HepG2 (cell line): ENCODE measurements around the gene MARF1. TPM values are rescaled to one million over a fixed set of nuclear protein-coding genes. Genes with fewer than 3 reads are reported as not detected.

ENCODE experiments used
- CAMTA2 ChIP-seq: sonication (generic); formaldehyde crosslinking; IDR thresholded peaks from 2 replicates; pipeline ENCODE4 v1.4.0; 2020; ENCODE audit warnings: mild to moderate bottlenecking, missing genetic modification reagents, borderline replicate concordance
- CHD4 ChIP-seq: fragments of 200-600 bp; sonication (generic); IDR thresholded peaks from 2 replicates; pipeline ENCODE4 v1.7.0; 2017; ENCODE audit warnings: mild to moderate bottlenecking, low read length, borderline replicate concordance
- HNF1B ChIP-seq: sonication (generic); formaldehyde crosslinking; IDR thresholded peaks from 2 replicates; pipeline ENCODE4 v1.5.1; 2020; ENCODE audit warnings: mild to moderate bottlenecking, moderate library complexity, missing genetic modification reagents
- JUNB ChIP-seq: sonication (generic); formaldehyde crosslinking; IDR thresholded peaks from 2 replicates; pipeline ENCODE4 v1.8.0; 2022; ENCODE audit warnings: missing genetic modification reagents, mild to moderate bottlenecking, borderline replicate concordance
- MLXIP ChIP-seq: sonication (generic); formaldehyde crosslinking; IDR thresholded peaks from 2 replicates; pipeline ENCODE4 v1.9.0; 2021; ENCODE audit warnings: missing genetic modification reagents, borderline replicate concordance
- SIN3B ChIP-seq: fragments of 150-350 bp; IDR thresholded peaks from 2 replicates; pipeline ENCODE4 v1.6.1; 2014; ENCODE audit warnings: low read length
- SPEN ChIP-seq: sonication (generic); formaldehyde crosslinking; IDR thresholded peaks from 2 replicates; pipeline ENCODE4 v1.5.1; 2020; ENCODE audit warnings: low read depth, mild to moderate bottlenecking, missing genetic modification reagents
- TP53 ChIP-seq: sonication (generic); formaldehyde crosslinking; conservative IDR thresholded peaks from 2 replicates; pipeline ENCODE4 v1.4.0; 2020; ENCODE audit warnings: missing genetic modification reagents
- ZNF44 ChIP-seq: sonication (generic); formaldehyde crosslinking; IDR thresholded peaks from 2 replicates; pipeline ENCODE4 v1.5.1; 2020; ENCODE audit warnings: mild to moderate bottlenecking, missing genetic modification reagents
- ZNF503 ChIP-seq: sonication (generic); formaldehyde crosslinking; IDR thresholded peaks from 2 replicates; pipeline ENCODE4 v1.4.0; 2020; ENCODE audit warnings: missing genetic modification reagents
- ZNF569 ChIP-seq: sonication (generic); formaldehyde crosslinking; IDR thresholded peaks from 2 replicates; pipeline ENCODE4 v1.5.0; 2020; ENCODE audit warnings: mild to moderate bottlenecking, missing genetic modification reagents, moderate library complexity, borderline replicate concordance
- ZNF749 ChIP-seq: sonication (generic); formaldehyde crosslinking; IDR thresholded peaks from 2 replicates; pipeline ENCODE4 v1.8.0; 2022; ENCODE audit warnings: mild to moderate bottlenecking, missing genetic modification reagents, moderate library complexity, borderline replicate concordance
- ZNF770 ChIP-seq: sonication (generic); formaldehyde crosslinking; IDR thresholded peaks from 2 replicates; pipeline ENCODE4 v1.5.0; 2020; ENCODE audit warnings: mild to moderate bottlenecking, missing genetic modification reagents
- ZSCAN29 ChIP-seq: sonication (generic); formaldehyde crosslinking; conservative IDR thresholded peaks from 2 replicates; pipeline ENCODE4 v1.4.0; 2020; ENCODE audit warnings: mild to moderate bottlenecking, missing genetic modification reagents
- polyA plus RNA-seq, 8 experiments: library from polyadenylated mRNA; depleted of rRNA in 3 of 8; stranded (reverse) in 7 of 8; unstranded in 1 of 8; fragments of >200 nt; fragmentation: Illumina TruSeq in 4 of 8; extraction: Trizol in 4 of 8; gene quantifications; 2 replicates each; pipeline versions ENCODE4 v1.2.1 to v1.2.3, GENCODE V29; 2011 to 2016; ENCODE audit warnings: low read depth in 4 of 8, missing spikeins in 1 of 8, mixed read lengths in 1 of 8; ENCODE audit not compliant: insufficient read depth in 1 of 8
- total RNA-seq, 5 experiments: library from RNA; depleted of rRNA; stranded (reverse); fragments of >200 nt; fragmentation: Illumina TruSeq; extraction: Trizol; gene quantifications; 2 replicates each; pipeline ENCODE4 v1.2.3, GENCODE V29; 2016; ENCODE audit warnings: low read depth in 1 of 5
- TF ChIP-seq, protein P1 (sequence below): sonication (generic); formaldehyde crosslinking; IDR thresholded peaks from 2 replicates; pipeline ENCODE4 v1.4.0; 2020; ENCODE audit warnings: mild to moderate bottlenecking, missing genetic modification reagents
- TF ChIP-seq, protein P2 (sequence below): sonication (generic); formaldehyde crosslinking; IDR thresholded peaks from 2 replicates; pipeline ENCODE4 v1.4.0; 2020; ENCODE audit warnings: missing genetic modification reagents

MARF1 gene
- total and polyA plus RNA-seq, 2 of the 13 experiments (the other 11 are each of a cell fraction or from before 2014, with no cell fraction given), result 8.7 to 20.7 TPM

DNA sequence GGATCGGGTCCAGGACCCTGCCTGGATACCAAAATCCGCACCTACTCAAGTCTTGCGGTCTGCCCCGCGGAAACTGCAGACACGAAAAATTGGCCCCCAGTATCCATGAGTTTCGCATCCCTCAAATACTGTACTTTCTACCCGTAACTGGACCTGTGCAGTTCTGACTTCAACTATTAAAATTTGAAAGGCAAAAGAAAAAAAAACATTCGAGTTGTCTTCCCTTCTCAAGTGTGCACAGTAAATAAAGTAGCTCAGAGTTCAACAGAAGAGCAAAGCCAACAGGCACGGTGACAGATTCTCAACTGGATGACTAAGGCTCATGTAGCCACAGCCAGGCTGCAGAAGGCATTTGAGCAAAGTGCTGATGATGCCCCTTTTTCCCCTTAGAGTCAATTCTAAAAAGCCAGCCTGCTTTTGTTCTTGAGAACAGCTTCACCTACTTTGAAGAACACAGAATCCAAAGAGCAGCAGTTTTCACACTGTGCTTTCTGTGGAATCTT is 32.5 kb downstream of the MARF1 start (continued):
- TF ChIP-seq SIN3B (no peak), ZSCAN29 (CRISPR knock-in tag) (peak; percentile 80; the same call in 1 of the 2 replicates), HNF1B (CRISPR knock-in tag) (peak; percentile 76), ZNF749 (CRISPR knock-in tag) (no peak), CAMTA2 (CRISPR knock-in tag) (no peak), ZNF503 (CRISPR knock-in tag) (peak; percentile 53; the same call in 1 of the 2 replicates), CHD4 (no peak), ZNF44 (peak; percentile 92; the same call in 1 of the 2 replicates), JUNB (CRISPR knock-in tag) (no peak), SPEN (peak; percentile 60; the same call in 1 of the 2 replicates), ZNF770 (CRISPR knock-in tag) (peak; percentile 72), MLXIP (CRISPR knock-in tag) (no peak), ZNF569 (CRISPR knock-in tag) (no peak), TP53 (CRISPR knock-in tag) (no peak)
- TF ChIP-seq, protein P1, sequence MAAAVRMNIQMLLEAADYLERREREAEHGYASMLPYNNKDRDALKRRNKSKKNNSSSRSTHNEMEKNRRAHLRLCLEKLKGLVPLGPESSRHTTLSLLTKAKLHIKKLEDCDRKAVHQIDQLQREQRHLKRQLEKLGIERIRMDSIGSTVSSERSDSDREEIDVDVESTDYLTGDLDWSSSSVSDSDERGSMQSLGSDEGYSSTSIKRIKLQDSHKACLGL (CRISPR knock-in tag), result no peak
- TF ChIP-seq, protein P2, sequence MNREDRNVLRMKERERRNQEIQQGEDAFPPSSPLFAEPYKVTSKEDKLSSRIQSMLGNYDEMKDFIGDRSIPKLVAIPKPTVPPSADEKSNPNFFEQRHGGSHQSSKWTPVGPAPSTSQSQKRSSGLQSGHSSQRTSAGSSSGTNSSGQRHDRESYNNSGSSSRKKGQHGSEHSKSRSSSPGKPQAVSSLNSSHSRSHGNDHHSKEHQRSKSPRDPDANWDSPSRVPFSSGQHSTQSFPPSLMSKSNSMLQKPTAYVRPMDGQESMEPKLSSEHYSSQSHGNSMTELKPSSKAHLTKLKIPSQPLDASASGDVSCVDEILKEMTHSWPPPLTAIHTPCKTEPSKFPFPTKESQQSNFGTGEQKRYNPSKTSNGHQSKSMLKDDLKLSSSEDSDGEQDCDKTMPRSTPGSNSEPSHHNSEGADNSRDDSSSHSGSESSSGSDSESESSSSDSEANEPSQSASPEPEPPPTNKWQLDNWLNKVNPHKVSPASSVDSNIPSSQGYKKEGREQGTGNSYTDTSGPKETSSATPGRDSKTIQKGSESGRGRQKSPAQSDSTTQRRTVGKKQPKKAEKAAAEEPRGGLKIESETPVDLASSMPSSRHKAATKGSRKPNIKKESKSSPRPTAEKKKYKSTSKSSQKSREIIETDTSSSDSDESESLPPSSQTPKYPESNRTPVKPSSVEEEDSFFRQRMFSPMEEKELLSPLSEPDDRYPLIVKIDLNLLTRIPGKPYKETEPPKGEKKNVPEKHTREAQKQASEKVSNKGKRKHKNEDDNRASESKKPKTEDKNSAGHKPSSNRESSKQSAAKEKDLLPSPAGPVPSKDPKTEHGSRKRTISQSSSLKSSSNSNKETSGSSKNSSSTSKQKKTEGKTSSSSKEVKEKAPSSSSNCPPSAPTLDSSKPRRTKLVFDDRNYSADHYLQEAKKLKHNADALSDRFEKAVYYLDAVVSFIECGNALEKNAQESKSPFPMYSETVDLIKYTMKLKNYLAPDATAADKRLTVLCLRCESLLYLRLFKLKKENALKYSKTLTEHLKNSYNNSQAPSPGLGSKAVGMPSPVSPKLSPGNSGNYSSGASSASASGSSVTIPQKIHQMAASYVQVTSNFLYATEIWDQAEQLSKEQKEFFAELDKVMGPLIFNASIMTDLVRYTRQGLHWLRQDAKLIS (CRISPR knock-in tag), result no peak
